OCI-LY3 (cell line): Measurements from ENCODE around the gene CNGB1.

ENCODE experiments used
- EZH2phosphoT487 ChIP-seq: fragments of 200-600 bp; shearing (Covaris generic); IDR thresholded peaks from 2 replicates; pipeline ENCODE4 v1.6.1; 2018; ENCODE audit warnings: antibody characterized with exemption, mixed run types, low read depth
- TF ChIP-seq, protein P1 (sequence below): fragments of 200-600, 300-600 bp; sonication (generic); IDR thresholded peaks from 2 replicates; pipeline ENCODE4 v1.5.1; 2014; ENCODE audit warnings: antibody characterized with exemption, low read length, low read depth

DNA sequence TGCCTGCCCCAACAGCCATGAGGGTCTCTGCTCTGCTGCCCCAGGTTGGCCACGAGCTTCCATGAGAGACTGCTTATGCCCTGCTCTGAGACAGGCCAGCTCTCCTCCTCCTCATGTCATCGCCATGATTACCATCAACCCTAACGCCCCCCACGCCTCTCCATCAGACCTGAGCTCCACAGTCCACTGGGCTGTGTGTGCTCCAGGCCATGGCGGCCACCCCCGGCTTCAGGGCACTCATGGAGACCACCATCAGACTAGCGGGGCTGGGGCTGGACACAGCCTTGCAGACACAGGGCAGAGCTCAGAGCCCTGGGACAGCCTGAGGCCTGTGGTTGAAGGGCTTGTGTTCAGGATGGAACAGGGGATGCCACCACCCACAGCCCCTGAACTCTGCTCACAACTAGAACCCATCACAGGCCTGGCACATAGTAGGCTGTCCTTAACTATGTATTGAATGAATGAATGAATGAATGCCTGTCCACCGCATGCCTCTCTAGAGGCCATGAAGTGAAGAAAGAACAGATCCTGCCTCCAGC, 14.6 kb downstream of the CNGB1 start:
- TF ChIP-seq, protein P1, sequence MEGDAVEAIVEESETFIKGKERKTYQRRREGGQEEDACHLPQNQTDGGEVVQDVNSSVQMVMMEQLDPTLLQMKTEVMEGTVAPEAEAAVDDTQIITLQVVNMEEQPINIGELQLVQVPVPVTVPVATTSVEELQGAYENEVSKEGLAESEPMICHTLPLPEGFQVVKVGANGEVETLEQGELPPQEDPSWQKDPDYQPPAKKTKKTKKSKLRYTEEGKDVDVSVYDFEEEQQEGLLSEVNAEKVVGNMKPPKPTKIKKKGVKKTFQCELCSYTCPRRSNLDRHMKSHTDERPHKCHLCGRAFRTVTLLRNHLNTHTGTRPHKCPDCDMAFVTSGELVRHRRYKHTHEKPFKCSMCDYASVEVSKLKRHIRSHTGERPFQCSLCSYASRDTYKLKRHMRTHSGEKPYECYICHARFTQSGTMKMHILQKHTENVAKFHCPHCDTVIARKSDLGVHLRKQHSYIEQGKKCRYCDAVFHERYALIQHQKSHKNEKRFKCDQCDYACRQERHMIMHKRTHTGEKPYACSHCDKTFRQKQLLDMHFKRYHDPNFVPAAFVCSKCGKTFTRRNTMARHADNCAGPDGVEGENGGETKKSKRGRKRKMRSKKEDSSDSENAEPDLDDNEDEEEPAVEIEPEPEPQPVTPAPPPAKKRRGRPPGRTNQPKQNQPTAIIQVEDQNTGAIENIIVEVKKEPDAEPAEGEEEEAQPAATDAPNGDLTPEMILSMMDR = no peak
- TF ChIP-seq EZH2phosphoT487 = no peak
